Esophagus muscularis mucosa (tissue), 4 donors: Measurements from ENCODE around the gene DBN1. TPM values are rescaled to one million over a fixed set of nuclear protein-coding genes. Genes with fewer than 3 reads are reported as not detected.

ENCODE experiments used
- DNase-seq: peaks from one replicate; pipeline ENCODE4 v3.0.0-alpha.2; 2017; ENCODE audit errors: extremely low spot score
- H3K27ac ChIP-seq, 4 donors: fragments of 200-600 bp; sonication (generic); replicated peaks in 1 of 4; 1 replicate in 3 of 4; 2 replicates in 1 of 4; pipeline ENCODE4 v1.5.1; 2016 to 2019; ENCODE audit warnings: mild to moderate bottlenecking in 1 of 4
- H3K27me3 ChIP-seq, 4 donors: fragments of 200-600 bp; sonication (generic); one replicate each; pipeline versions ENCODE4 v1.5.1 to v1.6.0; 2016 to 2019
- H3K36me3 ChIP-seq, 4 donors: fragments of 200-600 bp; sonication (generic); one replicate each; pipeline ENCODE4 v1.5.1; 2016 to 2019
- H3K4me1 ChIP-seq, 4 donors: fragments of 200-600 bp; sonication (generic); one replicate each; pipeline ENCODE4 v1.5.1; 2016 to 2019
- H3K4me3 ChIP-seq, 4 donors: fragments of 200-600 bp; sonication (generic); 1 replicate in 2 of 4; 2 replicates in 2 of 4; pipeline ENCODE4 v1.5.1; 2016 to 2019; ENCODE audit warnings: mild to moderate bottlenecking in 4 of 4, moderate library complexity in 1 of 4
- H3K9me3 ChIP-seq, 4 donors: fragments of 200-600 bp; sonication (generic); 1 replicate in 3 of 4; 2 replicates in 1 of 4; pipeline ENCODE4 v1.5.1; 2016 to 2019
- EP300 ChIP-seq: sonication (generic); formaldehyde crosslinking; IDR thresholded peaks from one replicate; pipeline ENCODE4 v1.6.1; 2017; ENCODE audit warnings: antibody characterized with exemption
- POLR2A ChIP-seq: fragments of 450-650 bp; IDR thresholded peaks from one replicate; pipeline ENCODE4 v1.6.1; 2017; ENCODE audit warnings: antibody characterized with exemption, moderate library complexity, mild to moderate bottlenecking, low read depth
- POLR2AphosphoS5 ChIP-seq, 2 donors: sonication (generic); formaldehyde crosslinking; IDR thresholded peaks; one replicate each; pipeline ENCODE4 v1.6.1; 2017; ENCODE audit warnings: antibody characterized with exemption in 2 of 2
- WGBS: methylation state at CpG from one replicate; pipeline ENCODE4 v1.1.5; 2018; 5-methylcytosine and 5-hydroxymethylcytosine counted together
- intact Hi-C: fragments of 100-400 bp; cut with DNase I; formaldehyde crosslinking; loops from one replicate; pipeline ENCODE4 v1.15.1; 2023
- total RNA-seq, 4 donors: library from RNA; depleted of rRNA; stranded (reverse); fragments of >200 nt; gene quantifications; one replicate each; pipeline versions ENCODE4 v1.1.0 to v1.2.1, GENCODE V29; 2016
- TF ChIP-seq, protein P1 (sequence below), 3 experiments: fragments of 200-600 bp in 2 of 3; fragments of 450-650 bp in 1 of 3; sonication (generic) in 2 of 3; IDR thresholded peaks; one replicate each; pipeline ENCODE4 v1.5.1; 2017 to 2019; ENCODE audit warnings: antibody characterized with exemption in 3 of 3, mild to moderate bottlenecking in 2 of 3, moderate library complexity in 1 of 3

Gene DBN1
- total RNA-seq, 4 donors from 2014 or later = 92.2 to 160 (median 130) TPM

DNA sequence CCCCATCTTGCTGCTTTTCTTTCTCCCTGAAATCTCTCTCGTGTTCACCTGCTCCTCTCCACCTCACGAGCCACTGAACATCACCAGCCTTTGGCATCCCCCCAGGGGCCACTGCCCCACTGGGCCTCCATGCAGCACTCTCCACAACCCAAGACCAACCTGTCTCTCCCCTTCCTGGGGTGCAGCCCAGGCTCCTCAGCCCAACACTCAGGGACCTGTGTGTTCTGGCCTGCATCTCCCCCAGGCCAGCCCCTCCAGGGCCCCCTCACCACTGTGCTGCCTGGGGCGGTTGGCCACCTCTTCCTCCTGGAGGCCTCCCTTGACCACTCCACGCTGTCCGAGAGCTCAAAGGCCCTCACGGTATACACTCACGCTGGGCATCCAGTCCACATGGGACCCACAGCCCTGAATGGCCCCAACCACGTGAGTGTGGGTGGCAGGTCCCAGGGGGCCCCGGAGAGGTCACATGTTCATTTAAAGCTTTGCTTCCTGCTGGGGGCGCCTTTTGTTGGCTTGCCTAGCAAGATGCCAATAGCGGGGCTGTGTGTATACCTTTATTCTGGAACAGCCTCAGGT lies 36.6 kb upstream of the DBN1 start:
- TF ChIP-seq EP300 = no peak
- TF ChIP-seq, protein P1, sequence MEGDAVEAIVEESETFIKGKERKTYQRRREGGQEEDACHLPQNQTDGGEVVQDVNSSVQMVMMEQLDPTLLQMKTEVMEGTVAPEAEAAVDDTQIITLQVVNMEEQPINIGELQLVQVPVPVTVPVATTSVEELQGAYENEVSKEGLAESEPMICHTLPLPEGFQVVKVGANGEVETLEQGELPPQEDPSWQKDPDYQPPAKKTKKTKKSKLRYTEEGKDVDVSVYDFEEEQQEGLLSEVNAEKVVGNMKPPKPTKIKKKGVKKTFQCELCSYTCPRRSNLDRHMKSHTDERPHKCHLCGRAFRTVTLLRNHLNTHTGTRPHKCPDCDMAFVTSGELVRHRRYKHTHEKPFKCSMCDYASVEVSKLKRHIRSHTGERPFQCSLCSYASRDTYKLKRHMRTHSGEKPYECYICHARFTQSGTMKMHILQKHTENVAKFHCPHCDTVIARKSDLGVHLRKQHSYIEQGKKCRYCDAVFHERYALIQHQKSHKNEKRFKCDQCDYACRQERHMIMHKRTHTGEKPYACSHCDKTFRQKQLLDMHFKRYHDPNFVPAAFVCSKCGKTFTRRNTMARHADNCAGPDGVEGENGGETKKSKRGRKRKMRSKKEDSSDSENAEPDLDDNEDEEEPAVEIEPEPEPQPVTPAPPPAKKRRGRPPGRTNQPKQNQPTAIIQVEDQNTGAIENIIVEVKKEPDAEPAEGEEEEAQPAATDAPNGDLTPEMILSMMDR (IDR thresholded peaks at IDR 0.05) = no peak
- Histone ChIP-seq H3K36me3 (peaks cover 40 to 54% (median 50%) of the 10 kb centered on the region in 4 donors), H3K4me3 (peak overlapping the region; percentile 36 to 51 (median 40)), H3K27ac (peak overlapping the region in 3 of 4 donors; percentile 20 to 51 (median 47)), H3K9me3 (no peaks in the 10 kb centered on the region), H3K4me1 (peaks cover 5 to 24% (median 14%) of the 10 kb centered on the region in 4 donors), H3K27me3 (no peaks in the 10 kb centered on the region)
- no peak for DNase-seq
- 67% methylated on average over 11 of the region's 11 CpGs for WGBS
- intact Hi-C loops = no loop called here

DNA sequence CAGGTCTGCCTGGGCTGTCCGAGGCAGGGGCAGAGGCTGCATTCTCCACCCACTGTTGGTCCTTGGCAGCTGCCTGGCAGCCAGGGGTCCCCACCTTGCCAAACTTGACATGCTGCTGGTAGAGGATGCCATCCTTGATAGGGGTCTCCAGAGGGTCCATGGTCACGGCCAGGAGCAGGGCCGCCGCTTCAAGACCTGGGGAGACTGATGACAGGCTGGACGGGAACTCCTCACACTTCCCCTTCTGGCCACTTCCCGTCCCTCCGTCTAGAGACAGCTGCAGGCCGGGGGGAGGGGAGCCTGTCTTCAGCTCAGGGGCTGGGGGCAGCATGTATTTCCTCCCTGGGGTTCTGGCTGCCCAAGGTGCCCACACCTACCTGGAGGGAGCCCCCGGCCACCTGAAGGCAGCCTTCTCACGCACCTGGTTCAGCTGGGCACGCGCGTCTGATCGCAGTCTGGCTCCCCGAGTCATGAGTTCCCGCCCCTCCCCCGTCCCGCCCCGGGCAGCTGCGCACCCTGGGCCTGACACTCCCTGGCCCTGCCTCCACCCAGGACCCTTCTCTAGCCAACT lies 36.0 kb upstream of the DBN1 start, which contains the start of gene DOK3:
DOK3 (minus strand) TSS at position 446 of the 571 bp plus-strand sequence; CDS start at position 160, 286 bp downstream.
- H3K4me1 ChIP-seq = peaks cover 2 to 18% (median 8%) of the 10 kb centered on the region in 4 donors
- peaks cover 34 to 49% (median 44%) of the 10 kb centered on the region in 4 donors for H3K36me3 ChIP-seq
- TF ChIP-seq POLR2AphosphoS5 (IDR thresholded peaks at IDR 0.05) = no peak
- TF ChIP-seq POLR2A = no peak
- TF ChIP-seq, protein P1 (IDR thresholded peaks at IDR 0.05) = no peak
- no peak for TF ChIP-seq EP300
- WGBS = 33% methylated on average over 9 of the region's 20 CpGs
- intact Hi-C loops = no loop called here
- peak within 1 kb of the TSS; percentile 6 to 51 (median 46) for H3K27ac ChIP-seq
- H3K27me3 ChIP-seq = no peaks in the 10 kb centered on the region
- H3K9me3 ChIP-seq = no peaks in the 10 kb centered on the region
- peak within 1 kb of the TSS; percentile 36 to 51 (median 40) for H3K4me3 ChIP-seq
- no peak for DNase-seq

DNA sequence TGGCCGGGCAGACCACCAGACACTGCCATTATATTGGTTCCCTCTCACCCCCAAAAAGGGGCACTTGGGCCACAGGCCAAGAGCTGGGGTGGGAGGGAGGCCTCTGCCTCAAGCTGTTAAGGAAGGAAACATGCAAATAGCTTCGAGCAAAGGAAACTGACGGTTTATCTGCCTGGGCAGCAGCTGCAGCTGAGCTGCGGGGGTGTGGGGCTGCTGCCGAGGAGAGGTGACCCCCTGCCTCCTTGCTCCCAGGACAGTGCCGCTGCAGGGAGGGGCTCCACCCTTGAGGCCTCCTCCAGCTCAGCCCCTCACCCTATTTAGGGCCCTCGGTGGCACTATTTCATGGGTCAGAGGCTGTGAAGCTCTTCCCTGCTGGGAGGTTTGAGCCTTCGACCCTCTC lies 35.4 kb upstream of the DBN1 start:
- no peaks in the 10 kb centered on the region for H3K9me3 ChIP-seq
- peak overlapping the region; percentile 6 to 51 (median 46) for H3K27ac ChIP-seq
- peaks cover 30 to 47% (median 41%) of the 10 kb centered on the region in 4 donors for H3K36me3 ChIP-seq
- WGBS = 57% methylated on average over 8 of the region's 8 CpGs
- TF ChIP-seq POLR2AphosphoS5 (IDR thresholded peaks at IDR 0.05) (no peak), EP300 (no peak)
- TF ChIP-seq, protein P1 (IDR thresholded peaks at IDR 0.05) = no peak
- peaks cover 0 to 12% (median 5%) of the 10 kb centered on the region in 4 donors for H3K4me1 ChIP-seq
- peak overlapping the region; percentile 36 to 51 (median 40) for H3K4me3 ChIP-seq
- H3K27me3 ChIP-seq = no peaks in the 10 kb centered on the region
- intact Hi-C loops = no loop called here
- DNase-seq = no peak

DNA sequence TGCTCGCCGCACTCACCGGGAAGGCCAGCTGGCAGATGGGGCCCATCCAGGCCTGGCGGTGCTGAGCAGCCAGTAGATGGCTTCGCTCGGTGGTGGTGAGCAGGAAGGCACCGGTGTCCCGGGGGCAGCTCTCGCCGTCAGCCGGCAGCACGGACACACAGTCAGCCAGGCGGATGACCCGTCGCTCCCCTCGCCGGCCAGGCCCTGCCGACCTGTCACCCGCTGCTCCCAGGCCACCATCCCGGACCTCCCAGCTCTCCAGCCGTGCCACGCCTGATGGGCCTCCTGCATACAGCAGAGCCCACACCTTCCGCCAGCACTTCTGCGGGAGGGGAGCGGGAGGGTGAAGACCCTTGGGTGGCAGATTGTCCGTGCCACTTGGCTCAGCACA lies 34.8 kb upstream of the DBN1 start:
- no peak for DNase-seq
- intact Hi-C loops = no loop called here
- TF ChIP-seq EP300 = no peak
- TF ChIP-seq, protein P1 (IDR thresholded peaks at IDR 0.05) = no peak
- TF ChIP-seq POLR2AphosphoS5 (IDR thresholded peaks at IDR 0.05) = no peak
- no peak for TF ChIP-seq POLR2A
- Histone ChIP-seq H3K9me3 (no peaks in the 10 kb centered on the region), H3K36me3 (peaks cover 24 to 44% (median 35%) of the 10 kb centered on the region in 4 donors), H3K4me1 (peaks cover 0 to 12% (median 5%) of the 10 kb centered on the region in 4 donors), H3K4me3 (peak overlapping the region; percentile 36 to 51 (median 40)), H3K27me3 (no peaks in the 10 kb centered on the region), H3K27ac (no peak overlapping the region)
- WGBS = 86% methylated on average over 18 of the region's 26 CpGs
